SJCRH30 (cell line): ENCODE results near the gene ZFC3H1. TPM values are rescaled to one million over a fixed set of nuclear protein-coding genes. Genes with fewer than 3 reads are reported as not detected.

Source experiments
- DNase-seq, 2 experiments: peaks; one replicate each; pipeline ENCODE4 v3.0.0-alpha.2; 2015 to 2020
- H3K27ac ChIP-seq: fragments of 250-450 bp; sonication (Bioruptor Pico); 2 replicates; pipeline ENCODE4 v1.5.1; 2020; ENCODE audit warnings: mild to moderate bottlenecking, moderate library complexity
- H3K27me3 ChIP-seq: fragments of 250-450 bp; sonication (Bioruptor Pico); 2 replicates; pipeline ENCODE4 v1.5.1; 2020; ENCODE audit warnings: mild to moderate bottlenecking, moderate library complexity
- H3K36me3 ChIP-seq: fragments of 250-450 bp; sonication (Bioruptor Pico); 2 replicates; pipeline ENCODE4 v1.5.1; 2020; ENCODE audit warnings: mild to moderate bottlenecking, moderate library complexity
- H3K4me1 ChIP-seq: fragments of 250-450 bp; sonication (Bioruptor Pico); 2 replicates; pipeline ENCODE4 v1.5.1; 2020; ENCODE audit warnings: mild to moderate bottlenecking, moderate library complexity
- H3K4me3 ChIP-seq: fragments of 250-450 bp; sonication (Bioruptor Pico); 2 replicates; pipeline ENCODE4 v1.5.1; 2020; ENCODE audit warnings: mild to moderate bottlenecking, moderate library complexity
- H3K9me3 ChIP-seq: fragments of 250-450 bp; sonication (Bioruptor Pico); replicated peaks from 2 replicates; pipeline ENCODE4 v1.5.1; 2020; ENCODE audit warnings: mild to moderate bottlenecking, moderate library complexity
- total RNA-seq: library from RNA; depleted of rRNA; stranded (reverse); fragments of >200 nt; shearing (Covaris generic); gene quantifications from 2 replicates; pipeline ENCODE4 v1.2.3, GENCODE V29; 2014

The ZFC3H1 gene
- total RNA-seq, 1 experiment from 2014 or later: 24.5 TPM

- Histone ChIP-seq H3K4me3 (peak overlapping the region; percentile 80), H3K36me3 (no peaks in the 10 kb centered on the region), H3K9me3 (no peaks in the 10 kb centered on the region), H3K4me1 (no peaks in the 10 kb centered on the region; the same call in 1 of the 2 replicates), H3K27me3 (no peaks in the 10 kb centered on the region), H3K27ac (peak overlapping the region; percentile 85)
- DNase-seq: no peak
Measured at GRCh38 chr12:71686658-71687025, 23.0 kb upstream of the ZFC3H1 start.

GRCh38 chr12:71685914-71686657, 22.4 kb upstream of the ZFC3H1 start, which contains the start of gene TMEM19:
TMEM19 (plus strand) TSS chr12:71686082; CDS start chr12:71686681, 599 bp downstream.
- Histone ChIP-seq H3K9me3 (no peaks in the 10 kb centered on the region), H3K4me3 (peak within 1 kb of the TSS; percentile 80), H3K36me3 (no peaks in the 10 kb centered on the region), H3K27ac (peak within 1 kb of the TSS; percentile 85), H3K27me3 (no peaks in the 10 kb centered on the region), H3K4me1 (no peaks in the 10 kb centered on the region)
- DNase-seq: peak; percentile 87 to 89

- peak in 1 of 2 experiments; percentile 10 for DNase-seq
- Histone ChIP-seq H3K27me3 (no peaks in the 10 kb centered on the region), H3K36me3 (no peaks in the 10 kb centered on the region), H3K27ac (peak overlapping the region; percentile 85), H3K4me3 (peak overlapping the region; percentile 80), H3K9me3 (no peaks in the 10 kb centered on the region), H3K4me1 (no peaks in the 10 kb centered on the region)
Measured at GRCh38 chr12:71685312-71685906, 21.8 kb upstream of the ZFC3H1 start.

- DNase-seq: no peak
- Histone ChIP-seq H3K36me3 (no peaks in the 10 kb centered on the region), H3K4me1 (no peaks in the 10 kb centered on the region), H3K27me3 (no peaks in the 10 kb centered on the region), H3K27ac (no peak overlapping the region), H3K9me3 (no peaks in the 10 kb centered on the region), H3K4me3 (no peak overlapping the region)
Measured at GRCh38 chr12:71684081-71684480, 20.4 kb upstream of the ZFC3H1 start.

GRCh38 chr12:71683633-71684032, 20.0 kb upstream of the ZFC3H1 start:
- Histone ChIP-seq H3K36me3 (no peaks in the 10 kb centered on the region), H3K4me1 (no peaks in the 10 kb centered on the region), H3K4me3 (no peak overlapping the region), H3K9me3 (no peaks in the 10 kb centered on the region), H3K27me3 (no peaks in the 10 kb centered on the region), H3K27ac (no peak overlapping the region)
- DNase-seq: no peak

GRCh38 chr12:71682466-71682865, 18.8 kb upstream of the ZFC3H1 start:
- Histone ChIP-seq H3K9me3 (no peaks in the 10 kb centered on the region), H3K27me3 (no peaks in the 10 kb centered on the region), H3K4me3 (no peak overlapping the region), H3K27ac (no peak overlapping the region), H3K4me1 (no peaks in the 10 kb centered on the region), H3K36me3 (no peaks in the 10 kb centered on the region)
- DNase-seq: no peak

GRCh38 chr12:71671816-71672215, 8.2 kb upstream of the ZFC3H1 start:
- DNase-seq: peak in 1 of 2 experiments; percentile 24
- peaks cover 13% of the 10 kb centered on the region; the same call in 1 of the 2 replicates for H3K4me1 ChIP-seq
- no peaks in the 10 kb centered on the region for H3K27me3 ChIP-seq
- no peak overlapping the region for H3K27ac ChIP-seq
- H3K4me3 ChIP-seq: no peak overlapping the region
- H3K9me3 ChIP-seq: no peaks in the 10 kb centered on the region
- no peaks in the 10 kb centered on the region for H3K36me3 ChIP-seq

- Histone ChIP-seq H3K27ac (no peak overlapping the region), H3K36me3 (no peaks in the 10 kb centered on the region)
Measured at GRCh38 chr12:71671311-71671710, 7.7 kb upstream of the ZFC3H1 start.

GRCh38 chr12:71666259-71666658, 2.6 kb upstream of the ZFC3H1 start:
- no peaks in the 10 kb centered on the region for H3K36me3 ChIP-seq
- H3K9me3 ChIP-seq: no peaks in the 10 kb centered on the region
- DNase-seq: no peak
- H3K27ac ChIP-seq: no peak overlapping the region
- H3K4me1 ChIP-seq: peaks cover 8% of the 10 kb centered on the region; the same call in 1 of the 2 replicates
- no peaks in the 10 kb centered on the region for H3K27me3 ChIP-seq
- no peak overlapping the region for H3K4me3 ChIP-seq

More at GRCh38 chr12:71671311-71671710, 7.7 kb upstream of the ZFC3H1 start:
- DNase-seq: no peak
- Histone ChIP-seq H3K27me3 (no peaks in the 10 kb centered on the region), H3K4me1 (peaks cover 13% of the 10 kb centered on the region; the same call in 1 of the 2 replicates), H3K4me3 (no peak overlapping the region), H3K9me3 (no peaks in the 10 kb centered on the region)

GRCh38 chr12:71665090-71665463, 1.4 kb upstream of the ZFC3H1 start:
- peaks cover 7% of the 10 kb centered on the region; the same call in 1 of the 2 replicates for H3K4me1 ChIP-seq
- H3K27ac ChIP-seq: peak overlapping the region; percentile 83
- H3K27me3 ChIP-seq: no peaks in the 10 kb centered on the region
- peak overlapping the region; percentile 77 for H3K4me3 ChIP-seq
- DNase-seq: no peak
- peaks cover 3% of the 10 kb centered on the region for H3K36me3 ChIP-seq
- no peaks in the 10 kb centered on the region for H3K9me3 ChIP-seq

GRCh38 chr12:71664411-71665089, 902 bp upstream of the ZFC3H1 start:
- Histone ChIP-seq H3K27ac (peak overlapping the region; percentile 83), H3K4me3 (peak overlapping the region; percentile 77), H3K4me1 (peaks cover 7% of the 10 kb centered on the region; the same call in 1 of the 2 replicates), H3K27me3 (no peaks in the 10 kb centered on the region), H3K9me3 (no peaks in the 10 kb centered on the region), H3K36me3 (peaks cover 9% of the 10 kb centered on the region)
- DNase-seq: no peak

GRCh38 chr12:71662849-71663560, 643 bp downstream of the ZFC3H1 start:
- H3K27ac ChIP-seq: peak overlapping the region; percentile 83

GRCh38 chr12:71661977-71662530, 1.6 kb downstream of the ZFC3H1 start:
- H3K4me3 ChIP-seq: peak overlapping the region; percentile 77
- peaks cover 7% of the 10 kb centered on the region; the same call in 1 of the 2 replicates for H3K4me1 ChIP-seq
- H3K27ac ChIP-seq: no peak overlapping the region; the same call in 1 of the 2 replicates

More at GRCh38 chr12:71662849-71663560, 643 bp downstream of the ZFC3H1 start:
- H3K27me3 ChIP-seq: no peaks in the 10 kb centered on the region
- peaks cover 7% of the 10 kb centered on the region; the same call in 1 of the 2 replicates for H3K4me1 ChIP-seq
- peaks cover 21% of the 10 kb centered on the region for H3K36me3 ChIP-seq
- no peaks in the 10 kb centered on the region for H3K9me3 ChIP-seq
- peak overlapping the region; percentile 77 for H3K4me3 ChIP-seq
- DNase-seq: peak; percentile 56 to 57

GRCh38 chr12:71656740-71657139, 6.9 kb downstream of the ZFC3H1 start:
- Histone ChIP-seq H3K4me1 (peaks cover 2% of the 10 kb centered on the region; the same call in 1 of the 2 replicates), H3K4me3 (no peak overlapping the region), H3K36me3 (peaks cover 70% of the 10 kb centered on the region)

More at GRCh38 chr12:71661977-71662530, 1.6 kb downstream of the ZFC3H1 start:
- H3K27me3 ChIP-seq: no peaks in the 10 kb centered on the region
- H3K9me3 ChIP-seq: no peaks in the 10 kb centered on the region
- DNase-seq: no peak
- H3K36me3 ChIP-seq: peaks cover 27% of the 10 kb centered on the region

More at GRCh38 chr12:71656740-71657139, 6.9 kb downstream of the ZFC3H1 start:
- Histone ChIP-seq H3K27ac (no peak overlapping the region), H3K27me3 (no peaks in the 10 kb centered on the region), H3K9me3 (0 out of 2 replicates have a peak, but pooled peaks cover 10% of the 10 kb centered on the region)
- DNase-seq: no peak
